Left kidney (tissue), 2 donors: ENCODE results near the gene IARS2. TPM values are rescaled to one million over a fixed set of nuclear protein-coding genes. Genes with fewer than 3 reads are reported as not detected.
"Not testable (repeated sequence)": the region's sequence is repeated elsewhere in the genome, so short reads cannot be mapped to it uniquely, and the experiment has no call there.

Source experiments
- DNase-seq: peaks from one replicate; pipeline ENCODE4 v3.0.0-alpha.2; 2013
- polyA plus RNA-seq: library from polyadenylated mRNA; unstranded; fragments of 120-200 nt; gene quantifications from one replicate; pipeline ENCODE4 v1.2.1, GENCODE V29; 2013; ENCODE audit not compliant: insufficient read length

The IARS2 gene
- polyA plus RNA-seq, 1 donor, result 97.4 TPM

- DNase-seq, result no peak
Observed at GRCh38 chr1:220164116-220164515, 70.2 kb downstream of the IARS2 start.

GRCh38 chr1:220164517-220164916, 70.6 kb downstream of the IARS2 start:
- DNase-seq, result no peak

- no peak for DNase-seq
Observed at GRCh38 chr1:220166853-220167252, 72.9 kb downstream of the IARS2 start.

- DNase-seq, result not testable (repeated sequence)
Observed at GRCh38 chr1:220169887-220170286, 76.0 kb downstream of the IARS2 start.

- DNase-seq, result no peak
Observed at GRCh38 chr1:220170836-220171526, 77.0 kb downstream of the IARS2 start.

GRCh38 chr1:220176540-220176939, 82.6 kb downstream of the IARS2 start:
- DNase-seq, result no peak

- DNase-seq, result no peak
Observed at GRCh38 chr1:220182111-220182510, 88.2 kb downstream of the IARS2 start.

- no peak for DNase-seq
Observed at GRCh38 chr1:220182656-220183055, 88.7 kb downstream of the IARS2 start.

- DNase-seq, result no peak
Observed at GRCh38 chr1:220184506-220184905, 90.6 kb downstream of the IARS2 start.

GRCh38 chr1:220186752-220187151, 92.8 kb downstream of the IARS2 start:
- no peak for DNase-seq

- DNase-seq, result no peak
Observed at GRCh38 chr1:220188538-220188937, 94.6 kb downstream of the IARS2 start.

- DNase-seq, result no peak
Observed at GRCh38 chr1:220189750-220190347, 95.9 kb downstream of the IARS2 start.

GRCh38 chr1:220195701-220196100, 101.8 kb downstream of the IARS2 start:
- no peak for DNase-seq

Other genes starting within 250 kb of the IARS2 start
- 0.23 TPM for gene SLC30A10, start 165.6 kb upstream of the IARS2 start, polyA plus RNA-seq
- gene EPRS1, start 47.6 kb upstream of the IARS2 start, polyA plus RNA-seq, result 106 TPM
- gene BPNT1, start 4.3 kb upstream of the IARS2 start, polyA plus RNA-seq, result 54.5 TPM
- 39.6 TPM for gene RAB3GAP2, start 178.3 kb downstream of the IARS2 start, polyA plus RNA-seq